Gastrocnemius medialis (tissue), 4 donors: ENCODE data around the gene NCOA7.

ENCODE experiments used
- CTCF ChIP-seq, 5 experiments: fragments of 450-650 bp in 3 of 5; fragments of 200-600 bp in 2 of 5; sonication (generic) in 2 of 5; IDR thresholded peaks in 4 of 5; conservative IDR thresholded peaks in 1 of 5; 1 replicate in 4 of 5; 2 replicates in 1 of 5; pipeline ENCODE4 v1.5.1; 2016 to 2019; ENCODE audit warnings: antibody characterized with exemption in 5 of 5, mild to moderate bottlenecking in 3 of 5, moderate library complexity in 3 of 5
- POLR2A ChIP-seq, 2 donors: fragments of 450-650 bp; IDR thresholded peaks; one replicate each; pipeline ENCODE4 v1.6.1; 2017; ENCODE audit warnings: antibody characterized with exemption in 2 of 2, mild to moderate bottlenecking in 2 of 2, moderate library complexity in 2 of 2

- TF ChIP-seq CTCF (IDR thresholded peaks at IDR 0.05 in 4 of 5, conservative IDR thresholded peaks at IDR 0.05 in 1 of 5) = no peak
- no peak for TF ChIP-seq POLR2A (IDR thresholded peaks at IDR 0.05)
Measured at GRCh38 chr6:125924169-125924568, 133.4 kb downstream of the NCOA7 start.
